HG02571 (cell line): ENCODE results near the gene NXPH2.
"Not testable (repeated sequence)": the region's sequence is repeated elsewhere in the genome, so short reads cannot be mapped to it uniquely, and the experiment has no call there.

Experiments used
- ATAC-seq: cut with Tn5 transposase; IDR thresholded peaks from one replicate; pipeline ENCODE4 v1.9.1; 2021; ENCODE audit warnings: mild to moderate bottlenecking, moderate library complexity; ENCODE audit not compliant: unreplicated experiment

Gene NXPH2

DNA sequence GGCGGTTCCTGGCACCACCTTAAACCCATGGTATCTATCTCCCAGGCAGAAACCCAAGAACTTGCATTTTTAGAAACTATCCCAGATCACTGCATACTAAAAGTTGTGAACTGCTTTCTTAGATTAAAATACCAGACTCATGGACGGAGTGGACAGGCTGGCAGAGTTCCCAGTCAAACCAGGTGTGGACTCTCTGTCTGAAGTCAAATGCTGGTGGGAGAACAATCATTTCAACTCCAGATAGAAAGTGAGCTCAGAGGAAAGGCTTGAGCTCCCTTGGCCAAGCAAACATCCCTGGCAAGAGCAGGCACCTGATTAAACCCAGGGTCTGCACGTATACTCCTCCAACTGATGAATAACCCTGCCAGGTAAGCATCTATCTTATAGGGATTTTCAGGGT, 19.5 kb downstream of the NXPH2 start:
- no peak for ATAC-seq

GRCh38 chr2:138757384-138757783, 22.8 kb downstream of the NXPH2 start:
- ATAC-seq: no peak

- ATAC-seq: no peak
Observed at GRCh38 chr2:138752197-138752956, 27.8 kb downstream of the NXPH2 start.

- no peak for ATAC-seq
Observed at GRCh38 chr2:138744713-138745112, 35.5 kb downstream of the NXPH2 start.

GRCh38 chr2:138742441-138743057, 37.6 kb downstream of the NXPH2 start:
- no peak for ATAC-seq

DNA sequence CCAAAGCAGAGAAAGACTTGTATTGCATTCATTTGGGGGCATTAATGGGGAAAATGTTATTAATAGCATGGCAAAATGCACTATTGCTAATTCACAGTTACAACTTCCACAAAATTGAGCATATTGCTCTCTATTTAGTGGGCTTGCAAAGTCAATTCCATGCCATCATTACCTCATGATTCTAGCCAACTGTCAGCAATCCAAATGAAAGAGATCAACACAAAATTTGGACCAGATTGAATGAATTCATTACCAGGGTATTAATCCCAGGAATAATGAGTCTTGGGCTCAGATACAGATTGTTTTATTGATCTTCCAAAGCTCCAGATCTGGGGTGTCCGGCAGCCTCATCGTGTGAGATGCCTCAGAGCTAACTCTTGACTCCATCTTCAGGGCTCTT, 38.3 kb downstream of the NXPH2 start:
- ATAC-seq: no peak

DNA sequence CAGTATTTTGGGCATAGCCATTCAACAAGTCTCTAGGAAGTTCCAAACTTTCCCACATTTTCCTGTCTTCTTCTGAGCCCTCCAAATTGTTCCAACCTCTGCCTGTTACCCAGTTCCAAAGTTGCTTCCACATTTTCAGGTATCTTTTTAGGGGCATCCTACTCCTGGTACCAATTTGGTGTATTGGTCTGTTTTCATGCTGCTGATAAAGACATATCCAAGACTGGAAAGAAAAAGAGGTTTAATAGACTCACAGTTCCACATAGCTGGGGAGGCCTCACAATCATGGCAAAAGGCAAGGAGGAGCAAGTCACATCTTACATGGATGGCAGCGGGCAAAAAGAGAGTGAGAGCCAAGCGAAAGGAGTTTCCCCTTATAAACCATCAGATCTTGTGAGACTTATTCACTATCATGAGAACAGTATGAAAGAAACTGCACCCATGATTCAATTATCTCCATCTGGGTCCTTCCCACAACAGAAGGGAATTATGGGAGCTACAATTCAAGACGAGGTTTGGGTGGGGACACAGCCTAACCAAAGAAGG, 43.1 kb downstream of the NXPH2 start:
- ATAC-seq: not testable (repeated sequence)

DNA sequence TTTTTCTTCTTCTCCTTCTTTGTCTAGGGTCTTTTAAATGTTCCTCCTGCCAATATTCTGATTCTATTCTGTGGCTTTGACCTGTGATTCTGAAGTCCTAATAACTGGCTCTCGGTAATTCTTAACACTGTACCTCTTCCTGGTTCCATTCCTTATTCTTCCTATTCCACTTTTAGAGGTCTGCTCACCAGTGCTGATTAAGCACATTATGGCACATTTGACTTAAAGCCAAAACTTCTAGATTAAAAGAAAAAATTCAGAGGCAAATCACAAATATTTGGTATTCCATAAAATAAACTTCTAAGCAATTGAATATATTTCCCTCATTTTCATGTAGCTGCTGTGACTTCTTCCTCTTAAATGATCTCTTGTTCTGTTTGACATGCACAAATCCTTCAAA, 47.5 kb downstream of the NXPH2 start:
- no peak for ATAC-seq

- ATAC-seq: no peak
Observed at GRCh38 chr2:138730497-138731030, 49.6 kb downstream of the NXPH2 start.

- no peak for ATAC-seq
Observed at GRCh38 chr2:138727956-138728355, 52.2 kb downstream of the NXPH2 start.

DNA sequence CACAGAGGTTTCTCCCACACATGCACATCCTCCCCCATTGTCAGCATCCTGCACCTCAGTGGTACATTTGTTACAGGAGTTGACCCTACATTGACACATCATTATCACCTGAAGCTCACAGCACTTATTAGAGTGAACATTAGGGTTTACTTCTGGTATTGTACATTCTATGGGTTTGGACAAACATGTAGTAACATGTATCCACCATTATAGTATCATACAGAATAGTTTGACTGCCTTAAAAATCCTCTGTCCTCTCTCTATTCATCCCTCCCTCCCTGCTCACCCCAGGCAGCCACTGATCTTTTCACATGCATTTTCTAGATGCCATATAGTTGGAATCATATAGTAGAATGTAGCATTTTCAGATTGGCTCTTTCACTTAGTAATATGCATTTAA, 53.5 kb downstream of the NXPH2 start:
- ATAC-seq: no peak

- ATAC-seq: no peak
Observed at GRCh38 chr2:138724729-138725459, 55.3 kb downstream of the NXPH2 start.

- no peak for ATAC-seq
Observed at GRCh38 chr2:138724327-138724726, 55.9 kb downstream of the NXPH2 start.

DNA sequence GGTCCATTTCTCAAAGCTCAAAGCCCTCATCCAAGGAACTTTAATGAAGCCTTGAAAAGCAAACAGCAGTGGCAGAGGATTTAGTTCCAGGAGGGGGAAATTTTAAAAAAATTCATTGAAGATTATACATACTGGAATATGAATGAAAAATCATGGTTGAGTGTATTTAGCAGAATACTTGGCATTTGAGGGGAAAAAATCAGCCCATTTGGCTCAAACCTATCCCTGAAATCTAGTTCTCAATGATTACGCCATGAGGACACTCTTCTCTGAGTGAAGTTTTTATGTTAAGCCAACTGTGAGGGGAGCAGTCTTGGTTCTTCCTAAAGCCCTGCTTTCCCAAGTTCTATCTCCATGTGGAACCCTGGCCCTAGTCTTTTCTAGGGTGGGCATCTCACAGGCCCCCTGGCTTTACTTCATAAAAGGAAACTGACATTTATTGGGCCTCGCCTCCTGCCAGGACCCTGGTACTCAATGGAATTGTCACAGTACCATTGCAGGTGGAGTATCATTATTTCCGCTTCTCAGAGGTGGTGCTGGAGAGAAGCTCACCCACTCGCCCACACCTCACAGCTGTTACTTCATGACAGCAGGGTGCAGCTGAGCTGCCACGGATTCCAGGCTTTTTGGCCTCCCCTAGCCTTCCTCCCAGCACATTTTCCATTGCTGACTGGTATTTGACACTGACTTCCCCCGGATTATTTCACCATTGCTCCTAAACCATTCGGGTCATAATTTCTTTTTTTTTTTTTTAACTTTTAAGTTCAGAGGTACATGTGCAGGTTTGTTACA, 56.8 kb downstream of the NXPH2 start:
- ATAC-seq: no peak

DNA sequence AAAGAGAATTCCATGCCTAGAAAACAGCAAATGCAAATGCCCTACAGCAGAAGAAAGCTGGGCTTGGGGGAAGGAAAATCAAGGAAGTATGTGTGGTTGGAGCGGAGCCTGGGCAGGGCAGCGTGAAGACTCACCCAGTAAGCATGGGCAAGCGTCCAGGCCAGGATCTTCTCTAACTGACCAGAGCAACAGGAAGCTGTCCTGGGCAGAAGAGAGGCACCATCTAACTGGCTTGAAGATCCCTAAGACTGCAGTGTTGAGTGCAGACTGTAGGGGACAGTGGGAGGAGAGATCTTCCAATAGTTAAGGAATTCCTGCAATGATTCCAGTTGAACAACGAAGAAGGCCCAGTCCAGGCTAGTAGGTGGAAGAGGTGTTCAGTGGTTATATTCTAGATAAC, 57.9 kb downstream of the NXPH2 start:
- no peak for ATAC-seq

DNA sequence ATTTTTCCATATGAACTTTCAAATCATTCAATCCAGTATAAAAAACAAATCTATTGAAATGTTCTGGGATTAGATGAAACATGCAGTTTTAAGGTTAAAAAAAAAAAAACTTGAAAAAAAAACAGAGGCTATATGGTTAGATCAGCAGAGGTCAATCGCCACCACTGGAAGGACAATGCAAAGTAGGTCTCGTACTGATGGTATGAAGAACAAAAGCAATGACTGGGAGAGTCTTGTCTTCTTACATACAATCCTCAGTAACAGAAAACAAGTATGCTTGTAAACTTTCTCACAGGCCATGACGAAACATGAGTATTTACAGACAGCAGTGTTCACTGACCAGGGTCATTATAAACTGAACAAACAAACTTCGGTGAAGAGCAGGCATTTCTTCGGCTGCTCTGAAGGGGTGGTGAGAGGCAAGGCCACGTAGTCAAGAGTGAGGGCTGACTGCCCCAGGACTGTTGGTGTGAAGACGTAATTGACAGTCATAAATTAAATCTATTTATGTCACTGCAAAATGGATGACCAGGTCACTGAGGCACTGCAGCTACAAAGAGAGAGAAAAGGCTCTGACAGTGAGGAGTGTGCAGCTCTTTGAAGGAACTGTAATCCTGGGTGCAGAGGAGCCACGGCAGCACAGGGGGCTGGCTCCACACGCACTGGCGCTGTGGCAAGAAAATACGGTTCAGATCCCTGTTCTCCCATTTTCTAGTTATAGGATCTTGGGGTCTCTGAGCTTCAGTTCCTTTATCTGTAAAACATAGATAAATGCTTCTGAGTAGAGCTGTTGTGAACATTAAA, 60.0 kb downstream of the NXPH2 start:
- ATAC-seq: no peak

DNA sequence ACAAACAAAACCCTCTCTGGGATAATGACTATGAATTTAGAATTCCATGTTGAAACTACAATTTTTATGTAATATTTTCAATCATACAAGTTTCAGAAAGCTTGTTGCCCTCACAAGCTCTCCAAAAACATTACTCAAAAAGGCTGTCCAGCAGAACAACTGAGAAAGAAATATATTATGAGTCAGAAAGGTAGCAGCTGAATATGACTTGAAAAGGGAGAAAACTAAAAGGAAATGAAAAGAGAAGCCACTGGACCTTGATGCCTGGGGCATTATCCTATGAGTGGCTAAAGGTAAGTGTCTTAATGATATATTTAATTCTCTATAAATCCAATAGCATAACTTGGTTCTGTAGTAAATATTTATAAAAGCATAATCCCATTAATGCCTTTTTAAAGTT, 61.8 kb downstream of the NXPH2 start:
- no peak for ATAC-seq

DNA sequence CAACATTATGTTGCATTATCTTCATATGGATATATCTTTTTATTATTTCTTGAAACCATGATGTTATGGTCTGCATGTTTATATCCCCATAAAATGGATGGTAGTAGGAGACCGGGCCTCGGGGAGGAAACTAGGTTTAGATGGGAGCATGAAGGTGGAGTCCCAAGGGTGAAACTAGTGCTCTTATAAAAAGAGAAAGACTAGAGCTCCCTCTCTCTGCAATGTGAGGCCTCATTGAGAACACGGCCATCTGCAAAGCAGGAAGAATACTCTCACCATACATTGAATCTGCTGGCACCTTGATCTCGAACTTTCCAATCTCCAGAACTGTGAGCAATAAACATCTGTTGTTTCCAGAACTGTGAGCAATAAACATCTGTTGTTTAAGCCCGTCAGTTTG, 64.0 kb downstream of the NXPH2 start:
- ATAC-seq: peak; percentile 32

- ATAC-seq: no peak
Observed at GRCh38 chr2:138713504-138713903, 66.7 kb downstream of the NXPH2 start.

GRCh38 chr2:138713069-138713496, 67.1 kb downstream of the NXPH2 start:
- ATAC-seq: no peak
